ENCODE measurements around the gene TMEM92.
"Not testable (repeated sequence)": the region's sequence is repeated elsewhere in the genome, so short reads cannot be mapped to it uniquely, and the experiment has no call there.

TMEM92 gene

GRCh38 chr17:50276588-50277356 lies 2.5 kb downstream of the TMEM92 start:
- no peak for DNase-seq (ENCODE audit: low spot score)

- DNase-seq (ENCODE audit: low spot score), result no peak
Observed at GRCh38 chr17:50277357-50277754, 3.1 kb downstream of the TMEM92 start.

GRCh38 chr17:50278526-50279180 lies 4.4 kb downstream of the TMEM92 start:
- DNase-seq (ENCODE audit: low spot score), result no peak

GRCh38 chr17:50279181-50279526 lies 4.9 kb downstream of the TMEM92 start:
- DNase-seq (ENCODE audit: low spot score), result no peak

GRCh38 chr17:50279639-50280038 lies 5.4 kb downstream of the TMEM92 start:
- DNase-seq (ENCODE audit: low spot score), result no peak

GRCh38 chr17:50280068-50280467 lies 5.8 kb downstream of the TMEM92 start:
- DNase-seq (ENCODE audit: low spot score), result no peak

GRCh38 chr17:50280801-50281441 lies 6.7 kb downstream of the TMEM92 start:
- no peak for DNase-seq (ENCODE audit: low spot score)

GRCh38 chr17:50281739-50282401 lies 7.6 kb downstream of the TMEM92 start:
- no peak for DNase-seq (ENCODE audit: low spot score)

- DNase-seq (ENCODE audit: low spot score), result no peak
Observed at GRCh38 chr17:50283246-50283645, 9.0 kb downstream of the TMEM92 start.

- no peak for DNase-seq (ENCODE audit: low spot score)
Observed at GRCh38 chr17:50283714-50284113, 9.4 kb downstream of the TMEM92 start.

- no peak for DNase-seq (ENCODE audit: low spot score)
Observed at GRCh38 chr17:50285941-50286340, 11.7 kb downstream of the TMEM92 start.

- not testable (repeated sequence) for DNase-seq (ENCODE audit: low spot score)
Observed at GRCh38 chr17:50287302-50287701, 13.0 kb downstream of the TMEM92 start.

GRCh38 chr17:50288306-50288705 lies 14.0 kb downstream of the TMEM92 start:
- DNase-seq (ENCODE audit: low spot score), result no peak

GRCh38 chr17:50289278-50289677 lies 15.0 kb downstream of the TMEM92 start:
- no peak for DNase-seq (ENCODE audit: low spot score)

- DNase-seq (ENCODE audit: low spot score), result no peak
Observed at GRCh38 chr17:50289991-50290702, 15.9 kb downstream of the TMEM92 start.

- DNase-seq (ENCODE audit: low spot score), result no peak
Observed at GRCh38 chr17:50290933-50291332, 16.7 kb downstream of the TMEM92 start.

GRCh38 chr17:50292465-50292864 lies 18.2 kb downstream of the TMEM92 start:
- no peak for DNase-seq (ENCODE audit: low spot score)

GRCh38 chr17:50295021-50295420 lies 20.8 kb downstream of the TMEM92 start:
- DNase-seq (ENCODE audit: low spot score), result no peak

GRCh38 chr17:50297407-50297865 lies 23.2 kb downstream of the TMEM92 start:
- DNase-seq (ENCODE audit: low spot score), result peak; percentile 55

GRCh38 chr17:50298018-50298417 lies 23.8 kb downstream of the TMEM92 start:
- DNase-seq (ENCODE audit: low spot score), result no peak

GRCh38 chr17:50299776-50300175 lies 25.5 kb downstream of the TMEM92 start:
- DNase-seq (ENCODE audit: low spot score), result no peak

GRCh38 chr17:50300824-50301223 lies 26.6 kb downstream of the TMEM92 start:
- not testable (repeated sequence) for DNase-seq (ENCODE audit: low spot score)

Data from hematopoietic multipotent progenitor cell treated with erythropoietin and hydrocortisone succinate and interleukin-3 and kit ligand, for 15 days (in vitro differentiated cells).